Lower lobe of right lung (tissue), 2 donors: Measurements from ENCODE around the gene CFAP97. TPM values are rescaled to one million over a fixed set of nuclear protein-coding genes. Genes with fewer than 3 reads are reported as not detected.

ENCODE experiments used
- ATAC-seq, 2 donors: fragments of 200-7000 bp; cut with Tn5 transposase; one replicate each; pipeline ENCODE4 v1.9.1; 2020 to 2022; ENCODE audit warnings: mild to moderate bottlenecking in 2 of 2, moderate library complexity in 2 of 2
- DNase-seq: peaks from one replicate; pipeline ENCODE4 v3.0.0-alpha.2; 2020
- H3K27ac ChIP-seq: fragments of 200-600 bp; one replicate; pipeline ENCODE4 v1.8.0; 2022
- H3K27me3 ChIP-seq: fragments of 200-600 bp; one replicate; pipeline ENCODE4 v1.8.0; 2022; ENCODE audit warnings: low read depth
- H3K36me3 ChIP-seq: fragments of 200-600 bp; one replicate; pipeline ENCODE4 v1.8.0; 2022; ENCODE audit warnings: mild to moderate bottlenecking
- H3K4me1 ChIP-seq: fragments of 200-600 bp; one replicate; pipeline ENCODE4 v1.8.0; 2022
- H3K4me3 ChIP-seq: fragments of 200-600 bp; one replicate; pipeline ENCODE4 v1.8.0; 2022; ENCODE audit warnings: mild to moderate bottlenecking
- H3K9me3 ChIP-seq: fragments of 200-600 bp; one replicate; pipeline ENCODE4 v1.8.0; 2022
- CTCF ChIP-seq: fragments of 200-600 bp; IDR thresholded peaks from one replicate; pipeline ENCODE4 v1.8.0; 2022; ENCODE audit warnings: antibody characterized with exemption, mild to moderate bottlenecking
- intact Hi-C: fragments of 100-400 bp; cut with DNase I; formaldehyde crosslinking; loops from one replicate; pipeline ENCODE4 v1.11.0; 2022
- total RNA-seq: library from RNA; stranded (reverse); fragmentation: NEBNext Ultra II Directional; extraction: Animal tissue kit (Norgen Biotek cat#: 25700); gene quantifications from one replicate; pipeline ENCODE4 v1.2.1, GENCODE V29; 2021
- donor health status: DM: no; HTN: yes; CAD: no; lungs with severe emphysema.

CFAP97 gene
- total RNA-seq, 1 donor from 2014 or later, result 29.4 TPM

GRCh38 chr4:185194924-185195888 lies 8.6 kb downstream of the CFAP97 start:
- Histone ChIP-seq H3K27ac (no peak overlapping the region), H3K4me1 (no peaks in the 10 kb centered on the region), H3K36me3 (peaks cover 8% of the 10 kb centered on the region), H3K27me3 (no peaks in the 10 kb centered on the region), H3K4me3 (no peak overlapping the region), H3K9me3 (no peaks in the 10 kb centered on the region)
- DNase-seq (no peak), ATAC-seq (peak in 1 of 2 donors; percentile 39)
- intact Hi-C loops, result no loop called here
- no peak for TF ChIP-seq CTCF

GRCh38 chr4:185192059-185192458 lies 11.7 kb downstream of the CFAP97 start:
- intact Hi-C loops, result no loop called here
- H3K36me3 ChIP-seq, result peaks cover 26% of the 10 kb centered on the region
- no peak for TF ChIP-seq CTCF
- no peak overlapping the region for H3K4me3 ChIP-seq
- no peak for DNase-seq
- no peaks in the 10 kb centered on the region for H3K27me3 ChIP-seq
- no peak overlapping the region for H3K27ac ChIP-seq
- no peaks in the 10 kb centered on the region for H3K9me3 ChIP-seq
- no peaks in the 10 kb centered on the region for H3K4me1 ChIP-seq
- no peak for ATAC-seq

- H3K36me3 ChIP-seq, result peaks cover 29% of the 10 kb centered on the region
- ATAC-seq (no peak), DNase-seq (no peak)
- intact Hi-C loops, result no loop called here
- H3K27me3 ChIP-seq, result no peaks in the 10 kb centered on the region
- H3K4me1 ChIP-seq, result no peaks in the 10 kb centered on the region
- no peak for TF ChIP-seq CTCF
- no peak overlapping the region for H3K4me3 ChIP-seq
- no peaks in the 10 kb centered on the region for H3K9me3 ChIP-seq
- H3K27ac ChIP-seq, result no peak overlapping the region
Measured at GRCh38 chr4:185190306-185190856, 13.4 kb downstream of the CFAP97 start.

GRCh38 chr4:185189606-185190305 lies 14.0 kb downstream of the CFAP97 start:
- Histone ChIP-seq H3K27me3 (no peaks in the 10 kb centered on the region), H3K9me3 (no peaks in the 10 kb centered on the region), H3K27ac (no peak overlapping the region), H3K4me1 (no peaks in the 10 kb centered on the region), H3K36me3 (peaks cover 29% of the 10 kb centered on the region), H3K4me3 (no peak overlapping the region)
- intact Hi-C loops, result no loop called here
- no peak for DNase-seq
- no peak for TF ChIP-seq CTCF
- no peak for ATAC-seq

- TF ChIP-seq CTCF, result no peak
- Histone ChIP-seq H3K4me1 (no peaks in the 10 kb centered on the region), H3K27ac (no peak overlapping the region), H3K36me3 (peaks cover 29% of the 10 kb centered on the region), H3K27me3 (no peaks in the 10 kb centered on the region), H3K9me3 (no peaks in the 10 kb centered on the region), H3K4me3 (no peak overlapping the region)
- DNase-seq (no peak), ATAC-seq (no peak)
- intact Hi-C loops, result no loop called here
Measured at GRCh38 chr4:185186769-185187168, 17.0 kb downstream of the CFAP97 start.
